NCI-H2196 (cell line): ENCODE data around the gene TNRC6C.
"Not testable (repeated sequence)": the region's sequence is repeated elsewhere in the genome, so short reads cannot be mapped to it uniquely, and the experiment has no call there.

Experiments used
- DNase-seq: peaks from one replicate; lab custom pipeline; 2025; ENCODE audit not compliant: unreplicated experiment; lab: John Stamatoyannopoulos, UW

The TNRC6C gene

DNA sequence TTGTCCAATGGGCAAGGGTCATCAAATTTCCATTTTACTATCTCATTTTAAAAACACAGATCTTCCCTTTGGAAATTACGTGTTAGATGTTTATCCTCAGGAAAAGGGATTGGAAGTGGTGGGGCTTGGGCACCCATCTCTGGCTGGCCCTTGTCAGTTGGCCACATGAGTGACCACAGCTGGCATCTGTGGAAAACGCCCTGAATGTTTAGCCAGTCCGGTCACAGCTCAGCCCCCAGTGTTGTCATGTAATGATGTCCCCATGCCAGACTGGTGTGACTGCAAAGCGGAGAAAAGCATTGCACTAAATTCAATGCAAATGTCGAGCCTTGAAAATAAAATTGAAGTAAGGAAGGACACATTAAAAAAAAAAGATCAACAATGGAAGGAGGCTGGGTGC, 117.0 kb downstream of the TNRC6C start:
- no peak for DNase-seq

DNA sequence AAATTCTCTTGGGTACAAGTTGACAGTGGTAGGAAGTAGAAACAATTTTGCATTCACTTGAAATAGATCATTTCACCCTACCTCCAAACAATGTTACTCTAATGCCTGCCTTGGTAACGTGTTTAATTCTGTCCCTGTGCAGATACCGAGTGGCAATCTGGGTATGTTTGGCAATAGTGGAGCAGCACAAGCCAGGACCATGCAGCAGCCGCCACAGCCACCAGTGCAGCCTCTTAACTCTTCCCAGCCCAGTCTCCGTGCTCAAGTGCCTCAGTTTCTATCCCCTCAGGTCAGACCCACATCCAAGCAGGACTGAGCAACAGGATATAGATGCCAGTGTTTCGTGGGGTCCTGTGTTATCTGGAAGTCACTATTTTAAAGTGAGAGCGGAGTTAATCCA, 120.8 kb downstream of the TNRC6C start:
- no peak for DNase-seq

DNA sequence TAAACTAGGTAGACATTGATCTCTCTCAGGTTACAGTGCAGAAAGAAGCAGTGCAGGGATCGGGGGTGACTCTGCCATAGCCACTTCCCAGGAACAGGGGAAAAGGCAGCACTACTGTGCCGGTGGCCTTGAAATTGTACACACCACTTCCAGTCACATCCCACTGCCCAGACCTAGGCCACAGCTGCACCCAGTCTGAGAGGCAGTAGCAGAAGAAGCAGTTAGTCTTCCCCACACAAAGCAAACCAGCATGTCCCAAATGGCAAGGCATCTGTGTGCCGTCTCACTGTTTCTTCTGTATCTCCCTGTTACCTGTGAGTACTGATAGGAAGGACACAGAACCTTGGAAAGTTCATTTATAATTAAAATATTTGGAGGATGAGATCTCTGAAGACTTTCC, 123.0 kb downstream of the TNRC6C start:
- DNase-seq, result no peak

DNA sequence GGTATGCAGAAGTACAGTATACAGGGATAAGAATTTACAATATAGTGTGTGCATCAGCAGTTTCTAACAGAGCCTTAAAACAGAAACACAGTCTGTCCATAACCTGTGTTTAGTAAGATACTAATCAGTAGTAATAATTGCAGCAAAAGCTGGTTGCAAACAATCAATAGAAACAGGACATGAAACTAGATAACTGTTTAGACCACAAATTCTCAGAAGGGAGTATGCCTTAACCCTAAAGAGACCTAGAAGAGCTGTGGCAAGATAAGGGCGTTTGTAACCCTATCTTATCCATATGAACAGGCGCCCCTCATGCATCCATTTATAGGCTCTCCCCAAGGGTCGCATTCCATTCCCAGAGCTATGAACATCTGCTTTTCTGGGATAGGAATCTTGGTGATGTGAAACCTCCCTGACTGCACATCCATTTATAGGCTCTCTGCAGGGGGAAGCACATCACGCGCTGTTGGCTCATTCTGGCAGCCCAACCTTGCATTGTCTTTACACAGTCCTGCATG, 123.9 kb downstream of the TNRC6C start:
- not testable (repeated sequence) for DNase-seq

DNA sequence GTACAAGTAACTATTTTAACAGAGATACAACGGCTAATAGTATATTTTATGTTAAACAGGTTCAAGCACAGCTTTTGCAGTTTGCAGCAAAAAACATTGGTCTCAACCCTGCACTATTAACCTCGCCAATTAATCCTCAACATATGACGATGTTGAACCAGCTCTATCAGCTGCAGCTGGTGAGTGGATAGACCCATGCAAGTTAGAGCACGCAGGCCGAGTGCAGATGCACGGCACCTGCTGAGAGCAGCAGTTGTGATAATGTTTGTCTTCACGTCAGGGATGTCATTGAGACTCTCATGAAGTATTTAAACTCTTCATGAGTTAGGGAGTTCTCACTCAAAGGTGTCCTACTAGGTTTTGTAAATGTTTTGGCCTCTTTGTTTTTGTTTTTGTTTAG, 124.5 kb downstream of the TNRC6C start:
- peak; percentile 17 for DNase-seq

DNA sequence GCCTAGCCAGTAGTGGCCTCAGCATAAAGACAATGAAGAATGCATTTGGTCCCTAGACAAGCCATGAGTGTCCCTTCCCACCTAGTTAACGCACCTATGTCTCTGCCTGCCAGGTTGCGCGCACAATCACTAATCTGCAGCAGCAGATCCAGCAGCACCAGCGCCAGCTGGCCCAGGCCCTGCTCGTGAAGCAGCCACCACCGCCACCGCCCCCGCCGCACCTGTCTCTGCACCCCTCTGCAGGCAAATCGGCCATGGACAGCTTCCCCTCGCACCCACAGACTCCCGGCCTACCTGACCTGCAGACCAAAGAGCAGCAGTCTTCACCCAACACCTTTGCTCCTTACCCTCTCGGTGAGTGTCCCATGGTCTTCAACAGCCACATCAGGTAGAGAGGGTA, 128.2 kb downstream of the TNRC6C start:
- no peak for DNase-seq

DNA sequence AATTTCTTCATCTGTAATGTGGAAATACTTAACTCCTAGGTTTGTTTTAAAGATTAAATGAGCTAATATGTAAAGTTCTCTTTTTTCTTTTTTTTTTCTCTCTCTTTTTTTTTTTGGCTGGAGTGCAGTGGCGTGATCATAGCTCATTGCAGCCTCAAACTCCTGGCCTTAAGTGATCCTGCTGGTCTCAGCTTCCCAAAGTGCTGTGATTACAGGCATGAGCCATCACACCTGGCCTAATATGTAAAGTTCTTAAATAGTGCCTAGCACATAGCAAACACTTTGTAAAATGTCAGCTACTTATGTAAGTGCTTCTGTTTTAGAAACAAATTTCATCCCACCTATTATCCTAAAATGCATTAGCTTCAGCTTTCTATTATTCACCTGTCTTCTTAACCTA, 130.0 kb downstream of the TNRC6C start:
- no peak for DNase-seq

DNA sequence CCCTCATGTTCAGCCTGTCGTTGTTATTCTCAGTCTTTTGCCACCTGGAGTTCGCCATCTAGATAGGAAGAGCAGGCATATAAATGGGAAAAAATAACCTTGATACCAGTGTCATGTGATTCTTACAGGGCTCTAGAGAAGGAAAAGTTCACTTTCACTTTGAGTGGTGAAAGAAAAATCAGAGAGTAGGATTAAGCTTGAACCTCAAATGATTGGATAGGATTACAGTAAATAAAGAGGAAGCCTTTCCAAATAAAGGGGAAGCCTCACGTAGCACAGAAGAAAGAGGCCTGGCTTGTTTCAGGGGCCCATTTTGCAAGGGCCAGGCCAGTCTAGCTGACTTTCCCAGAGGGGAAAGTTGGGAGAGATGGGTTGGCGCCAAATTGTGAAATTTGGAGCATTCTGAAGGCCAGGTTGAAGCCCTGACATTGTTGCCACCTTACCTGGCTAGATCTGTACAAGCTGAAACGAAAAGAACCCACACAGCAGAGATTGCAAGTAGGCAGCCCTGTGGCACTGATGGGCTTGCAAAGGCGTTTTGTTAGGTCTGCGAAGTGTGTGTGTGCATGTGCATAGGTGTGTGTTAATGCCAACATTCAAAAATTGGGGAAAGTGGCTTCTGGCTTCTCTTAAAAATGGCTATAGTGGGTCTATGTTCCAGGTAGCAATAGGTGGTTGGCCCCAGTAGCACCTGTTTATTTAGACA, 131.2 kb downstream of the TNRC6C start:
- no peak for DNase-seq

DNA sequence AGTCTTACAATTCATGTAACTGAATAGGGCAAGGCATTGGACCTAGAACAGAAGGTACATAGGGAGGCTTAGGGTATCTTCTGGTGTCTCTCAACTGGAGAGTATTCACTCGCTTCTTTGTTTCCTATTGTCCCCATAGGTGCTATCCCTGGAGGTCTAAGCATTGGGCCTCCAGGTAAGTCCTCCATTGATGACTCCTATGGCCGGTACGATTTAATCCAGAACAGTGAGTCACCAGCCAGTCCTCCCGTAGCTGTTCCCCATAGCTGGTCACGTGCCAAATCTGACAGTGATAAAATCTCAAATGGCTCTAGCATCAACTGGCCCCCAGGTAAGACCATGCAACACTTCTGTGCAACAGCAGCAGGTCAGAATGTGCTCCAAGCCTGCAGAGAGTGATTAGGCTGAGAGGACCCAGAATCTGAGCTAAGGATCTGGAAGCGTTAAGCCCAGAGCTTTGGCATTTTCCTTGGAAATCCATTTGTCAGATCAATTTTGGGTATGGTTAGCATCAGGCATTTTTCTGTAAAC, 134.4 kb downstream of the TNRC6C start:
- no peak for DNase-seq

DNA sequence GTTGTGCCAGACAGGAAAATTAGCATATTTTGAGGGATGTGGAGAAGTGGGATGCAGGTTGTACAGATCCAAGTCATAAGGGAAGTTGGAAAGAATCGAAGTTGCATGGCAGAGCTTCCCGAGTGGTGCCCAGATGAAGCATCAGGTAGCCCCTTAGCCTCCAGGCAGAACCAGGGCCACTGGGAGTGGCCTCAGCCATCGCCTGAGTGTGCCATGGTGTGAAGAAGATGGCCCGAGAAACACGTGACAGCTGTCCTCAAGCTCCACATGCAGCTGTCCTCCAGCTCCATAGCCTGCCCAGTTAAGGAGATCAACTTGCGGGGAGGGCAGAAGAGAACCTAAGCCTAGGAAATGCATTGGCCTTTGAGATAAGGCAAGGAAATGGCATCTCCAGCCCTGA, 136.5 kb downstream of the TNRC6C start:
- DNase-seq, result no peak

DNA sequence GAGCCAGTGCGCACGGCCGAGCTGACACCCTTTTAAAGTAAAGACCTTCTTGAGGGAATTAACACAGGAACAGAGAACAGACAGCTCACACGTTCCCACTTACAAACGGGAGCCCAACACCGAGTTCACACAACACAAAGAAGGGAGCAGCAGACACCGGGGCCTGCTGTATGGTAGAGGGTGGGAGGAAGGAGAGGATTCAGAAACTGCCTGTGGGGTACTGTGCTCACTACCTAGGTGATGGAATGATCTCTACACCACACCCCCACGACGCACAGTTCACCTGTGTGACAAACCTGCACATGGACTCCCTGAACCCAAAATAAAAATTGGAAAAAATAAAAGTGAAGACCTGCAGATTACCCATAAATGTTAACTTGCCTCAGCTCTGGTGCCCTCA, 137.6 kb downstream of the TNRC6C start:
- DNase-seq, result no peak

DNA sequence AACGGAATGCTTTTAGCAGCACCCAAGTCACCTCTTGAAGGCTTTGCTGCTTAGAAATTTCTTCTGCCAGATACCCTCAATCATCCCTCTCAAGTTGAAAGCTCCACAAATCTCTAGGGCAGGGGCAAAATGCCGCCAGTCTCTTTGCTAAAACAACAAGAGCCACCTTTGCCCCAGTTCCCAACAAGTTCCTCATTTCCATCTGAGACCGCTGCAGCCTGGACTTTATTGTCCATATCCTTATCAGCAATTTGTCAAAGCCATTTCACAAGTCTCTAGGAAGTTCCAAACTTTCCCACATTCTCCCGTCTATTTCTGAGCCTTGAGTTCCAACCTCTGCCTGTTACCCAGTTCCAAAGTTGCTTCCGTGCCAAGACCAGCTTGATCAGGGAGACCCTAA, 142.6 kb downstream of the TNRC6C start:
- no peak for DNase-seq

DNA sequence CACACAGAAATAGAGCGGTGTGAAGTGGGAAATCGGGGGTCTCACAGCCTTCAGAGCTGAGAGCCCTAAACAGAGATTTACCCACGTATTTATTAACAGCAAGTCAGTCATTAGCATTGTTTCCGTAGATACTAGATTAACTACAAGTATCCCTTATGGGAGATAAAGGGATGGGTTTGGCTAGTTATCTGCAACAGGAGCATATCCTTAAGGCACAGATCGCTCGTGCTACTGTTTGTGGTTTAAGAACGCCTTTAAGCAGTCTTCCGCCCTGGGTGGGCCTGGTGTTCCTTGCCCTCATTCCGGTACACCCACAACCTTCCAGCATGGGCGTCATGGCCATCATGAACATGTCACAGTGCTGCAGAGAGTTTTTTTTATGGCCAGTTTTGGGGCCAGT, 143.0 kb downstream of the TNRC6C start:
- no peak for DNase-seq

DNA sequence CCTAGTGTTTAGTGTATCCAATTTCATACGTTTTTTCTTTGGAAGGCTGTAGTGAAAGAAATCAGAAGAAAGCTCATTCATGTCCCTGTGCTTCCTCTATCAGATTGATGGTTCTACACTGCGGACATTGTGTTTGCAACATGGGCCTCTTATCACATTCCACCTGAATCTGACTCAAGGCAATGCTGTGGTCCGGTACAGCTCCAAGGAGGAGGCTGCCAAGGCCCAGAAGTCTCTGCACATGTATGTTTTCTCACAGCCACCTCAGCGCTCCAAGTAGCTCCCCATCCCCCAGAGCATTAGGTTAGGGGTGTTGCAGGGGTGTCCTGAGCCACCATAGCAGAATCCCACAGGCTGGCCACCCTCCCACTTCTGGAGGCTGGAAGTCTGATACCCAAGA, 144.8 kb downstream of the TNRC6C start:
- DNase-seq, result no peak

DNA sequence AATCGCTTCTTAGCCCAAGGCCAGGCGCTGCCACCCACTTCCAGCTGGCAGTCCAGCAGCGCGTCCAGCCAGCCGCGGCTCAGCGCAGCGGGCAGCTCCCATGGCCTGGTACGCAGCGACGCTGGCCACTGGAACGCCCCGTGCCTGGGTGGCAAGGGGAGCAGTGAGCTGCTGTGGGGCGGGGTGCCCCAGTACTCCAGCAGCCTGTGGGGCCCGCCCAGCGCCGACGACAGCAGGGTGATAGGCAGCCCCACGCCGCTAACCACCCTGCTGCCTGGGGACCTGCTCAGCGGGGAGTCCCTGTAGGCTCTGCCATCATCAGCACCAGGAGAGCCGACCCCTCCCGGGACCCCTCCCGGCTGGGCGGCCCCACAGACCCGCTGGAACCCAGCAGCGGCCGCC, 146.0 kb downstream of the TNRC6C start:
- no peak for DNase-seq

DNA sequence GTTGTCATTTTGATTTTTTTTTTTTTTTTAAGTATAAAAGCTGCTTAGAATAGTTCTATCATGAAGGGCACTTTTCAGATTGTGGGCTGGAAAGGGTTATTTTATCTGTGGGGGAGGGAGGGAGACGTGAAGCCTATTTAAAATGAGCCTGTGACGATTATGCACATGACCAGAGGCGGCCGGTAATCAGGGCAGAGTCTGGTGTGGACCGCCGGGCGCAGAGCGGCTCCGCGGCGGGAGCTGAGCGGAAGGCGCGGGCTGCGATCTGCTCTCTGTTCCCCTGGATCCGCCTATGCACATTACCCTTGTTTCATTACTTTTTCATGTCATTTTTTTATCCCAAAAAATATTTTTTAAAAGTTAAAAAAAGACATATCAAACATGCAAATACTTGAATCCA, 146.6 kb downstream of the TNRC6C start:
- DNase-seq, result no peak

DNA sequence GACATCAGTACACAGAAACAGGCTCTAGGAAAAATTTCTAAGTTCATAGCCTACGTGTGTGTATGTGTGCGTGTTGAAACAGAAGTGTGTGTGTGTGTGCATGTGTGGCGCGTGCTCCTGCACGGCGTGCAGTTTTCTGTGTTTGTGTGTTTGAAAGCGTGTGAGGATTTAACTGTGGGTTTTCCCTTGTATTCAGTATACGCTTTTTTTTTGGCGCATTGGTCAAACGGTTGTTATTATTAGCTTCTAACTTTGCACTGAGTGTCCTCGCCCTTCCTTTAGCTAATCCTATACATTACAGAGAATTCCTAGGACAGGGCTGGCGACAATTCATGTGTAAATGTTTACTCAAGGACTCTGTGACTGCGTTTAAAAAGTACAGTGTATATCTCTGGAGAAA, 147.0 kb downstream of the TNRC6C start:
- no peak for DNase-seq

DNA sequence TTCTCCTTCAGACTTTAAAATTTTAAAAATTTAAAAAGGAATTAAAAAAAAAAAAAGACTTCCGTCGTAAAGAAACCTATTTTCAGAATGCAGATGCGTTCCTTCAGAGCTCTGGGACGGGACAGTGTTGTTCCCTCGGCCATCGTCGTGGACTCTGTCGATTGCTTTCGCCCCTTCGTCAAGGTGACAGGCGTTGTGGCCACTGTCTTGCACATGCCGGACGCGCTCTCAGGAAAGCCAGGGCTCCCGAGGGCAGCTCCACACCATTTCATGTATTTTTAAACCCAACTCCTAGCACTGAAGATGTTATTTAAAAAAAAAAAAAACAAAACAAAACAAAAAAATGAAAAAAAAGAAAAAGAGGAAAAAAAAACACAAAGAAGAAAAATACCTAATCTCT, 147.7 kb downstream of the TNRC6C start:
- no peak for DNase-seq

DNA sequence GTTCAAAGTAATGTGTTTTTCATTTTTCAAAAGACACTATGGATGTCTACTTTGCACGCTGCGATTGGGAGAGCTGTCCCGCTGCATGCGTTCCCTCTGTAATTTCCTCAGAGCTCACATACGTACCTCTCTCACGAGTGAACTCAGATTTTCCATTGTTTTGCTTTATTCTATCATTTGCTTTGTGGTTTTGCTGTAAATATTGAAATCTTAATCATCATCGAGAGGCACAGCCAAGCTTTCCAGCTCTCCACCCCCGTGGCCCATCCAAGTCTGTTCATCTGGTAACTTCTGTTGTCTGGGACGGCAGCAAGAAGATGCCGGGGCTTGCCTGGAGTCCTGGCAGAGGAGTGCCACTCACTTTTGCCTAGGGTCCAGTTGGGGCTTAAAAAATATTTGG, 149.0 kb downstream of the TNRC6C start:
- no peak for DNase-seq

DNA sequence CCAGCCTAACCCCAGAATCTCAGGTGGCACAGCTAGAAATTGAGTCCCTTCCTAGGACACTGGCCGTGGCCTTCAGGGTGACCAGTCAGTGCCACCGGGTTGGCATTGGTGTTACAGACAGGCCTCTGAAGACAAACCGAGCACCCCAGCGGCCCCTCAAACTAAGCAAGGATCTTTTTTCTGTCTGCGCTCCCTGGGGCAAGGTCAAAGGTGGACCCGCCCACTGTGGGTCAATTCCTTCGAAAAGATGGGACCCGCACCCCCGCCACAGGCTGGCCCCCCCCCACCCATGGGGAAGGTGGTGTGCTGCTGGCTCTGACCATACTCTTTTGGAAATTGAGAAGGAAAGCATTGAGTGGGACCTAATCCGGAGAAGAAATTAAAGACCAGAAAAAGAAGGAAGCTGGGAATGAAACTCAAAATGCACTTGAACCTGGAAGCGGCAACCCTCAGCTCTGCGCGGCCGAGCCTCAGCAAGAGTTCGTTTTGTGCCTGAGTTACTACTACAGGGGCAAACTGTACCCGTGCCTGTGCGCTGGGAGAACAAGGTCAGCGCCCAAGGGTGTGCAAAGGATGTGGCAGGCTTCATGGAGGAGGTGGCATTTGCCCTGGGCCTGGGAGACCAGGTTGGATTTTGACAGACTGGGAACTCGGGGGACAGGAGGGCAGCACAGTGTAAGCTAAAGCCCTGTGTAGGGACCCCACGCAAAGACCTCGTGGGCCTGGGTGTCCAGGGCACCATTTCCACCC, 149.6 kb downstream of the TNRC6C start:
- DNase-seq, result no peak

DNA sequence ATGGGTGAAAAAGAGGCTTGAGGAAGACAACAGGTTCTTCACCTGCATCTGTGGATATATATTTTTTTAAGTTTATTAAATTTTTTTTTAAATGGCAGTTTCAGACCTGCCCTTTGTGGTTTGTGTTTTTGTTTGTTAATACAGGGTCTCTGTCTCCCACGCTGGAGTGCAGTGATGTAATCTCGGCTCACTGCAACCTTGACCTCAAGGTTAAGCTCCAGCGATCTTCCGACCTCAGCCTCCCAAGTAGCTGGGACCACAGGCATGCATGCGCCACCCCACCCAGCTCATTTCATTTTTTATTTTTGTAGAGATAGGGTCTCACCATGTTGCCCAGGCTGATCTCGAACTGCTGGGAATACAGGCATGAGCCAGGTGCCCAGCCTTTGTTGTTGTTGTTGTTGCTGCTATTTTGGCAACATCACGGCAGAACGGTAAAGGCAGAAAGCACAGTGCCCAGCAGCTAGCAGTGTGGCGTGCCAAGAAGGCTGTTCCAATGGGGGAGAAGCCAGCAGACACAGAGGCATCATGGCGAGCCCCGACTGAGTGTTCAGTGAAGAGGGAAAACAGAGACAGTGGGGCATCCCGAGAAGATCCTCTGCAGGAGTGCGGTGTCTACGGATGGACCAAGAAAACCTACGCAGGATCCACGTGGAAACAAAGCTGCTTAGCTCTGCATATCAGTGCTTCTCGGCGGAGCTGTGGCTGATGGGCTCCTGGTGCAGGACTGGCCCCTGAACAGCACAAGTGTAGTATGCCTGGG, 150.4 kb downstream of the TNRC6C start:
- DNase-seq, result no peak

DNA sequence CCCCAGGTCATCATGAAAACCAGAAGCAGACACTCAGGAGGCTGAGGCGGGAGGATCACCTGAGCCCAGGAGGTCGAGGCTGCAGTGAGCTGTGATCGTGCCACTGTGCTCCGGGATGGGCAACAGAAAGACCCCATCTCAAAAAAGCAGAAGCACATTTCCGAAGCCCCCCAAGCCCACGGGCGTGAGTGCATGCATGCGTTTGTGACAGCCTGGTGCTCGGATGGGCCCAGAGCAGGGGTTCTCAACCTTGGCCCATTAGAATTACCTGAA, 150.9 kb downstream of the TNRC6C start:
- no peak for DNase-seq
